HepG2 (cell line): ENCODE data around the gene IRX4. TPM values are rescaled to one million over a fixed set of nuclear protein-coding genes. Genes with fewer than 3 reads are reported as not detected.

Experiments
- ATAC-seq: fragments of 200-7000 bp; cut with Tn5 transposase; 3 replicates; pipeline ENCODE4 v1.9.1; 2020; ENCODE audit warnings: mild to moderate bottlenecking, moderate library complexity
- BruUV-seq: library from RNA; stranded (reverse); fragments of 400-500 nt; replicated peaks from 2 replicates; lab custom pipeline; 2021; lab: Mats Ljungman, UMichigan
- CTCF ChIA-PET: fragments of 300-600 bp; formaldehyde crosslinking; extraction: SDS; loops from one replicate; lab custom pipeline; 2021; ENCODE audit warnings: low total read pairs, inconsistent platforms, low intra/inter-chr PET ratio; lab: Yijun Ruan, JAX
- POLR2A ChIA-PET: fragments of 350-600 bp; sonication (Branson Sonifier 250); formaldehyde crosslinking; loops from one replicate; lab custom pipeline; 2020; ENCODE audit warnings: antibody characterized with exemption, inconsistent platforms; lab: Yijun Ruan, JAX
- DNase-seq: peaks from one replicate; pipeline ENCODE4 v3.0.0-alpha.2; 2015; ENCODE audit warnings: low spot score
- FAIRE-seq: peaks from 3 replicates; lab custom pipeline; 2011; peaks lifted over from hg19 to GRCh38; lab: Jason Lieb, UNC
- H2AFZ ChIP-seq: one replicate; pipeline ENCODE4 v1.6.1; 2011; ENCODE audit warnings: low read length, inconsistent platforms
- H3K27ac ChIP-seq: fragments of 300-600 bp; 3 replicates; pipeline ENCODE4 v1.8.0; 2011; ENCODE audit warnings: mixed run types, mild to moderate bottlenecking, mixed read lengths, low read length, inconsistent platforms; ENCODE audit not compliant: insufficient read depth; ENCODE audit errors: extremely low read length
- H3K27me3 ChIP-seq, 2 experiments: fragments of 200-600 bp in 1 of 2; 2 replicates in 1 of 2; 3 replicates in 1 of 2; pipeline versions ENCODE4 v1.6.0 to v1.8.0; 2011; ENCODE audit warnings: low read length in 2 of 2, mild to moderate bottlenecking in 2 of 2, moderate library complexity in 2 of 2, inconsistent platforms in 1 of 2; ENCODE audit not compliant: insufficient read depth in 2 of 2, control insufficient read depth in 1 of 2
- H3K36me3 ChIP-seq, 2 experiments: fragments of 200-600 bp in 1 of 2; replicated peaks in 1 of 2; 2 replicates in 1 of 2; 3 replicates in 1 of 2; pipeline versions ENCODE4 v1.5.1 to v1.8.0; 2011; ENCODE audit warnings: low read length in 2 of 2, inconsistent platforms in 1 of 2; ENCODE audit not compliant: insufficient read depth in 2 of 2, control insufficient read depth in 1 of 2
- H3K4me1 ChIP-seq: 2 replicates; pipeline ENCODE4 v1.5.1; 2012; ENCODE audit warnings: low read length, inconsistent platforms; ENCODE audit not compliant: insufficient read depth
- H3K4me2 ChIP-seq: 2 replicates; pipeline ENCODE4 v1.6.0; 2011; ENCODE audit warnings: low read depth, low read length, inconsistent platforms
- H3K4me3 ChIP-seq, 3 experiments: fragments of 200-600 bp in 1 of 3; sonication (generic), shearing (Covaris generic) in 1 of 3; replicated peaks in 1 of 3; 2 replicates each; pipeline ENCODE4 v1.5.1; 2011 to 2016; ENCODE audit warnings: low read length in 3 of 3, inconsistent platforms in 2 of 3, low read depth in 2 of 3, mild to moderate bottlenecking in 2 of 3, control low read depth in 1 of 3, mixed read lengths in 1 of 3; ENCODE audit not compliant: insufficient read depth in 1 of 3
- H3K79me2 ChIP-seq: one replicate; pipeline ENCODE4 v1.6.1; 2011; ENCODE audit warnings: low read length, inconsistent platforms; ENCODE audit not compliant: insufficient read depth
- H3K9ac ChIP-seq: 2 replicates; pipeline ENCODE4 v1.6.0; 2011; ENCODE audit warnings: mild to moderate bottlenecking, low read depth, low read length, inconsistent platforms; ENCODE audit not compliant: insufficient read depth
- H3K9me3 ChIP-seq: 2 replicates; pipeline ENCODE4 v1.5.1; 2012; ENCODE audit warnings: mild to moderate bottlenecking, low read length
- H4K20me1 ChIP-seq: 2 replicates; pipeline ENCODE4 v1.6.0; 2011; ENCODE audit warnings: inconsistent platforms, mild to moderate bottlenecking, low read length, moderate library complexity; ENCODE audit not compliant: insufficient read depth
- ZNF768 ChIP-seq: sonication (generic); formaldehyde crosslinking; IDR thresholded peaks from 2 replicates; pipeline ENCODE4 v1.4.0; 2020; ENCODE audit warnings: missing genetic modification reagents
- WGBS: methylation state at CpG from one replicate; pipeline ENCODE4 v1.1.6; 2017; ENCODE audit warnings: low lambda C conversion rate; 5-methylcytosine and 5-hydroxymethylcytosine counted together
- in situ Hi-C: cut with HindIII; loops from 2 replicates; pipeline ENCODE4 v1.10.0; 2017; ENCODE audit warnings: low pct_unique_long_range_greater_than_20kb; ENCODE audit not compliant: extremely low pct_ligation_motif_present
- intact Hi-C: fragments of 100-400 bp; cut with micrococcal nuclease; formaldehyde crosslinking; loops from one replicate; pipeline ENCODE4 v1.10.0; 2022; ENCODE audit not compliant: unreplicated experiment
- polyA plus RNA-seq, 8 experiments: library from polyadenylated mRNA; depleted of rRNA in 3 of 8; stranded (reverse) in 7 of 8; unstranded in 1 of 8; fragments of >200 nt; fragmentation: Illumina TruSeq in 4 of 8; extraction: Trizol in 4 of 8; gene quantifications; 2 replicates each; pipeline versions ENCODE4 v1.2.1 to v1.2.3, GENCODE V29; 2011 to 2016; ENCODE audit warnings: low read depth in 4 of 8, missing spikeins in 1 of 8, mixed read lengths in 1 of 8; ENCODE audit not compliant: insufficient read depth in 1 of 8
- total RNA-seq, 5 experiments: library from RNA; depleted of rRNA; stranded (reverse); fragments of >200 nt; fragmentation: Illumina TruSeq; extraction: Trizol; gene quantifications; 2 replicates each; pipeline ENCODE4 v1.2.3, GENCODE V29; 2016; ENCODE audit warnings: low read depth in 1 of 5
- TF ChIP-seq, protein P1 (sequence below): sonication (generic); formaldehyde crosslinking; IDR thresholded peaks from 2 replicates; pipeline ENCODE4 v1.4.0; 2020; ENCODE audit warnings: mild to moderate bottlenecking, missing genetic modification reagents, borderline replicate concordance
- TF ChIP-seq, protein P2 (sequence below): sonication (generic); formaldehyde crosslinking; IDR thresholded peaks from 2 replicates; pipeline ENCODE4 v1.4.0; 2020; ENCODE audit warnings: missing genetic modification reagents, mild to moderate bottlenecking, borderline replicate concordance

Gene IRX4
- total and polyA plus RNA-seq, 2 of the 13 experiments (the other 11 are each of a cell fraction or from before 2014, with no cell fraction given): not detected

DNA sequence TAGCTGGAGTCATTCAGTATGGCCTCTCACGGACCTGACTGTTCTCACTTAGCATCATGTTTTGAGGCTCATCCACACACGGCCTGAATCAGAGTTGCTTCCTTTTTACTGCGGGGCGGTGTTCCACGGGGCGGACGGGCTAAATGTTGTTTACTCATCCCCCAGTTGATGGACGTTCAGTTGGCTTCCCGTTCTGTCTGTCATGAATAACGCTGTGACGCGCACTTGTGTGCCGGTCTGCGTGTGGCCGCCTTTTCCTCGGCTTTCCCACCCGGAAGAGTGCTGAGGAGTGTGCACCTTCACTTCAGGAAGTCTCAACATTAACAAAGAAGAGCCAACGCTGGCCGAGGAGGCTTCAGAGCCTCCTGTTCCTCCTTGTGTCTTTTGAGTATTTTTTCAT, 39.0 kb upstream of the IRX4 start:
- Histone ChIP-seq H2AFZ (no peak overlapping the region), H4K20me1 (no peaks in the 10 kb centered on the region), H3K27ac (no peak overlapping the region), H3K4me3 (no peak overlapping the region), H3K4me1 (no peaks in the 10 kb centered on the region), H3K9me3 (no peaks in the 10 kb centered on the region), H3K36me3 (no peaks in the 10 kb centered on the region)
- intact Hi-C loops (no loop called here), in situ Hi-C loops (no loop called here)
- ChIA-PET POLR2A (no interaction called here), CTCF (no interaction called here)
- no peak for FAIRE-seq
- no TSS peak for BruUV-seq
- no peak for ATAC-seq
- WGBS: 58% methylated on average over 19 of the region's 19 CpGs
- TF ChIP-seq, protein P1, sequence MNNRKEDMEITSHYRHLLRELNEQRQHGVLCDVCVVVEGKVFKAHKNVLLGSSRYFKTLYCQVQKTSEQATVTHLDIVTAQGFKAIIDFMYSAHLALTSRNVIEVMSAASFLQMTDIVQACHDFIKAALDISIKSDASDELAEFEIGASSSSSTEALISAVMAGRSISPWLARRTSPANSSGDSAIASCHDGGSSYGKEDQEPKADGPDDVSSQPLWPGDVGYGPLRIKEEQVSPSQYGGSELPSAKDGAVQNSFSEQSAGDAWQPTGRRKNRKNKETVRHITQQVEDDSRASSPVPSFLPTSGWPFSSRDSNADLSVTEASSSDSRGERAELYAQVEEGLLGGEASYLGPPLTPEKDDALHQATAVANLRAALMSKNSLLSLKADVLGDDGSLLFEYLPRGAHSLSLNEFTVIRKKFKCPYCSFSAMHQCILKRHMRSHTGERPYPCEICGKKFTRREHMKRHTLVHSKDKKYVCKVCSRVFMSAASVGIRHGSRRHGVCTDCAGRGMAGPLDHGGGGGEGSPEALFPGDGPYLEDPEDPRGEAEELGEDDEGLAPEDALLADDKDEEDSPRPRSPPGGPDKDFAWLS (CRISPR knock-in tag): no peak
- no peak for TF ChIP-seq ZNF768 (CRISPR knock-in tag)
- TF ChIP-seq, protein P2, sequence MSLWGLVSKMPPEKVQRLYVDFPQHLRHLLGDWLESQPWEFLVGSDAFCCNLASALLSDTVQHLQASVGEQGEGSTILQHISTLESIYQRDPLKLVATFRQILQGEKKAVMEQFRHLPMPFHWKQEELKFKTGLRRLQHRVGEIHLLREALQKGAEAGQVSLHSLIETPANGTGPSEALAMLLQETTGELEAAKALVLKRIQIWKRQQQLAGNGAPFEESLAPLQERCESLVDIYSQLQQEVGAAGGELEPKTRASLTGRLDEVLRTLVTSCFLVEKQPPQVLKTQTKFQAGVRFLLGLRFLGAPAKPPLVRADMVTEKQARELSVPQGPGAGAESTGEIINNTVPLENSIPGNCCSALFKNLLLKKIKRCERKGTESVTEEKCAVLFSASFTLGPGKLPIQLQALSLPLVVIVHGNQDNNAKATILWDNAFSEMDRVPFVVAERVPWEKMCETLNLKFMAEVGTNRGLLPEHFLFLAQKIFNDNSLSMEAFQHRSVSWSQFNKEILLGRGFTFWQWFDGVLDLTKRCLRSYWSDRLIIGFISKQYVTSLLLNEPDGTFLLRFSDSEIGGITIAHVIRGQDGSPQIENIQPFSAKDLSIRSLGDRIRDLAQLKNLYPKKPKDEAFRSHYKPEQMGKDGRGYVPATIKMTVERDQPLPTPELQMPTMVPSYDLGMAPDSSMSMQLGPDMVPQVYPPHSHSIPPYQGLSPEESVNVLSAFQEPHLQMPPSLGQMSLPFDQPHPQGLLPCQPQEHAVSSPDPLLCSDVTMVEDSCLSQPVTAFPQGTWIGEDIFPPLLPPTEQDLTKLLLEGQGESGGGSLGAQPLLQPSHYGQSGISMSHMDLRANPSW (CRISPR knock-in tag): no peak
- TF ChIP-seq, all 625 proteins: peak for 0
- H3K9ac ChIP-seq: no peak overlapping the region
- DNase-seq: no peak
- H3K4me2 ChIP-seq: no peak overlapping the region
- H3K27me3 ChIP-seq: peaks cover 11 to 66% of the 10 kb centered on the region in 2 experiments; a peak in 4 of 5 replicates
- H3K79me2 ChIP-seq: no peaks in the 10 kb centered on the region
